DMS153 treated with DMSO at 0.1 percent for 48 hours (cell line): ENCODE results near the gene OR51S1.
"Not testable (repeated sequence)": the region's sequence is repeated elsewhere in the genome, so short reads cannot be mapped to it uniquely, and the experiment has no call there.

Source experiments
- DNase-seq: peaks from one replicate; lab custom pipeline; 2025; ENCODE audit not compliant: unreplicated experiment; lab: John Stamatoyannopoulos, UW

The OR51S1 gene

GRCh38 chr11:4848908-4849532 lies at the start of gene OR51S1:
Gene OR51S1 (minus strand): TSS chr11:4849208. CDS start chr11:4849208, 0 bp downstream.
- DNase-seq: no peak

GRCh38 chr11:4891996-4892640 lies 43.1 kb upstream of the OR51S1 start:
- DNase-seq: no peak

GRCh38 chr11:4890279-4890678 lies 41.3 kb upstream of the OR51S1 start:
- DNase-seq: no peak

- DNase-seq: no peak
These were observed 38.6 kb upstream of the OR51S1 start for GRCh38 chr11:4887591-4887990.

GRCh38 chr11:4886186-4886585 lies 37.2 kb upstream of the OR51S1 start:
- DNase-seq: no peak

- DNase-seq: no peak
These were observed 35.4 kb upstream of the OR51S1 start for GRCh38 chr11:4884361-4884760.

- no peak for DNase-seq
These were observed 33.5 kb upstream of the OR51S1 start for GRCh38 chr11:4882543-4882942.

GRCh38 chr11:4881860-4882500 lies 33.0 kb upstream of the OR51S1 start, which contains the start of gene OR51T1:
Gene OR51T1 (plus strand): TSS chr11:4881900. CDS start chr11:4881900, 0 bp downstream.
- no peak for DNase-seq

GRCh38 chr11:4881188-4881587 lies 32.2 kb upstream of the OR51S1 start:
- no peak for DNase-seq

GRCh38 chr11:4865855-4866254 lies 16.8 kb upstream of the OR51S1 start:
- no peak for DNase-seq

GRCh38 chr11:4863876-4864275 lies 14.9 kb upstream of the OR51S1 start:
- no peak for DNase-seq

- DNase-seq: no peak
These were observed 13.6 kb upstream of the OR51S1 start for GRCh38 chr11:4862447-4863236.

GRCh38 chr11:4854286-4854685 lies 5.3 kb upstream of the OR51S1 start:
- DNase-seq: not testable (repeated sequence)

- no peak for DNase-seq
These were observed 2.0 kb upstream of the OR51S1 start for GRCh38 chr11:4851033-4851432.

- DNase-seq: no peak
These were observed 9.0 kb downstream of the OR51S1 start for GRCh38 chr11:4839851-4840549.

GRCh38 chr11:4830909-4831308 lies 18.1 kb downstream of the OR51S1 start:
- DNase-seq: no peak

GRCh38 chr11:4830346-4830745 lies 18.7 kb downstream of the OR51S1 start:
- DNase-seq: no peak

- peak; percentile 67 for DNase-seq
These were observed 22.6 kb downstream of the OR51S1 start for GRCh38 chr11:4826425-4826824.

GRCh38 chr11:4825132-4825531 lies 23.9 kb downstream of the OR51S1 start:
- DNase-seq: no peak

GRCh38 chr11:4821021-4821420 lies 28.0 kb downstream of the OR51S1 start, which contains the start of gene OR51F2:
Gene OR51F2 (plus strand): TSS chr11:4821321. CDS start chr11:4821422, 101 bp downstream.
- DNase-seq: no peak

- no peak for DNase-seq
These were observed 39.8 kb downstream of the OR51S1 start for GRCh38 chr11:4809246-4809645.
